ENCODE results near the gene TIMM17A.

- TF ChIP-seq POLR2AphosphoS5 (IDR thresholded peaks at IDR 0.05; ENCODE audit: low read depth, low read length) (no peak), PAX5 (IDR thresholded peaks at IDR 0.05; ENCODE audit: insufficient read depth, low read length, severe bottlenecking) (no peak), POLR2A (IDR thresholded peaks at IDR 0.05; ENCODE audit: low read depth, low read length) (no peak), TAF1 (IDR thresholded peaks at IDR 0.05; ENCODE audit: low read depth, low read length) (no peak), SPI1 (IDR thresholded peaks at IDR 0.05; ENCODE audit: low read depth, low read length) (no peak)
Measured at GRCh38 chr1:202005958-202006357, 50.7 kb downstream of the TIMM17A start.

Data from GM12891 (cell line).